Suprapubic skin (tissue), 3 donors: Measurements from ENCODE around the gene SND1.

Experiments used
- CTCF ChIP-seq, 2 donors: fragments of 200-600 bp in 1 of 2; fragments of 450-650 bp in 1 of 2; sonication (generic) in 1 of 2; IDR thresholded peaks; one replicate each; pipeline ENCODE4 v1.5.1; 2016 to 2019; ENCODE audit warnings: antibody characterized with exemption in 2 of 2, mild to moderate bottlenecking in 1 of 2, moderate library complexity in 1 of 2
- EP300 ChIP-seq: sonication (generic); formaldehyde crosslinking; IDR thresholded peaks from one replicate; pipeline ENCODE4 v1.6.1; 2017; ENCODE audit warnings: antibody characterized with exemption
- POLR2A ChIP-seq, 2 donors: fragments of 450-650 bp; IDR thresholded peaks; one replicate each; pipeline ENCODE4 v1.6.1; 2017; ENCODE audit warnings: antibody characterized with exemption in 2 of 2, mild to moderate bottlenecking in 2 of 2, moderate library complexity in 2 of 2

GRCh38 chr7:127708201-127708600 is 56.2 kb downstream of the SND1 start:
- TF ChIP-seq EP300 (no peak), CTCF (IDR thresholded peaks at IDR 0.05) (no peak), POLR2A (IDR thresholded peaks at IDR 0.05) (no peak)
